Measurements from ENCODE around the gene PCDHGB7.
A peak's percentile ranks its signal among the peaks of the same experiment; 100 is the strongest.
"Not testable (repeated sequence)": the region's sequence is repeated elsewhere in the genome, so short reads cannot be mapped to it uniquely, and the experiment has no call there.

GRCh38 chr5:141387557-141388311 is 29.7 kb upstream of the PCDHGB7 start, which contains the start of gene PCDHGB4:
- TF ChIP-seq CTCF (conservative IDR thresholded peaks at IDR 0.05 in 1 of 2, IDR thresholded peaks at IDR 0.05 in 1 of 2; ENCODE audit: low read depth in 1 of 2, low read length in 2 of 2) = peak; percentile 37 to 53
- not testable (repeated sequence) for TF ChIP-seq EZH2 (IDR thresholded peaks at IDR 0.05; ENCODE audit: low read length, missing control alignments)
